ENCODE data around the gene ITLN1. TPM values are rescaled to one million over a fixed set of nuclear protein-coding genes. Genes with fewer than 3 reads are reported as not detected.
"Not testable (repeated sequence)": the region's sequence is repeated elsewhere in the genome, so short reads cannot be mapped to it uniquely, and the experiment has no call there.

ITLN1 gene
- not detected in 2 replicates for total RNA-seq

- intact Hi-C loops (cut with micrococcal nuclease), result loop anchor here (2.0 kb wide), 1 partner anchor 66 kb away; no protein-coding TSS in a partner anchor
Measured at GRCh38 chr1:160885042-160885441, at the start of gene ITLN1. Gene ITLN1, minus strand, starts transcription at chr1:160885180. Its CDS starts 303 bp downstream, at chr1:160884877.

GRCh38 chr1:160933305-160933704, 48.3 kb upstream of the ITLN1 start:
- intact Hi-C loops (cut with micrococcal nuclease), result not testable (repeated sequence)

GRCh38 chr1:160925652-160926244, 40.8 kb upstream of the ITLN1 start:
- intact Hi-C loops (cut with micrococcal nuclease), result no loop called here

GRCh38 chr1:160924791-160925651, 40.0 kb upstream of the ITLN1 start:
- intact Hi-C loops (cut with micrococcal nuclease), result no loop called here

GRCh38 chr1:160916666-160917065, 31.7 kb upstream of the ITLN1 start:
- intact Hi-C loops (cut with micrococcal nuclease), result no loop called here

GRCh38 chr1:160913229-160913628, 28.2 kb upstream of the ITLN1 start:
- intact Hi-C loops (cut with micrococcal nuclease), result not testable (repeated sequence)

GRCh38 chr1:160911925-160912324, 26.9 kb upstream of the ITLN1 start:
- intact Hi-C loops (cut with micrococcal nuclease), result no loop called here

GRCh38 chr1:160911441-160911840, 26.5 kb upstream of the ITLN1 start:
- intact Hi-C loops (cut with micrococcal nuclease), result no loop called here

- intact Hi-C loops (cut with micrococcal nuclease), result no loop called here
Measured at GRCh38 chr1:160910170-160910750, 25.3 kb upstream of the ITLN1 start.

GRCh38 chr1:160907976-160908375, 23.0 kb upstream of the ITLN1 start:
- intact Hi-C loops (cut with micrococcal nuclease), result no loop called here

GRCh38 chr1:160905617-160905989, 20.6 kb upstream of the ITLN1 start:
- intact Hi-C loops (cut with micrococcal nuclease), result no loop called here

- intact Hi-C loops (cut with micrococcal nuclease), result no loop called here
Measured at GRCh38 chr1:160904783-160905616, 20.0 kb upstream of the ITLN1 start.

- intact Hi-C loops (cut with micrococcal nuclease), result not testable (repeated sequence)
Measured at GRCh38 chr1:160902251-160902650, 17.3 kb upstream of the ITLN1 start.

- intact Hi-C loops (cut with micrococcal nuclease), result no loop called here
Measured at GRCh38 chr1:160901768-160902167, 16.8 kb upstream of the ITLN1 start.

- intact Hi-C loops (cut with micrococcal nuclease), result not testable (repeated sequence)
Measured at GRCh38 chr1:160900683-160901082, 15.7 kb upstream of the ITLN1 start.

GRCh38 chr1:160894368-160895135, 9.6 kb upstream of the ITLN1 start:
- intact Hi-C loops (cut with micrococcal nuclease), result not testable (repeated sequence)

- intact Hi-C loops (cut with micrococcal nuclease), result no loop called here
Measured at GRCh38 chr1:160891474-160891873, 6.5 kb upstream of the ITLN1 start.

GRCh38 chr1:160888926-160889325, 3.9 kb upstream of the ITLN1 start:
- intact Hi-C loops (cut with micrococcal nuclease), result no loop called here

GRCh38 chr1:160887071-160887470, 2.1 kb upstream of the ITLN1 start:
- intact Hi-C loops (cut with micrococcal nuclease), result no loop called here

GRCh38 chr1:160884579-160884978, 401 bp downstream of the ITLN1 start:
- intact Hi-C loops (cut with micrococcal nuclease), result loop anchor here (1.0 to 2.0 kb wide), 5 partner anchors 49 to 203 kb away; no protein-coding TSS in a partner anchor
